Activated T-helper 1 cell treated with Interleukin-2 at 50 U/mL for 16 hours (primary cell): ENCODE measurements around the gene ELOVL1.

Experiments
- DNase-seq: peaks from one replicate; pipeline ENCODE4 v3.0.0-alpha.2; 2020; ENCODE audit warnings: low read depth

Gene ELOVL1

GRCh38 chr1:43354936-43355335, 12.9 kb downstream of the ELOVL1 start:
- DNase-seq, result no peak

- no peak for DNase-seq
Measured at GRCh38 chr1:43354471-43354870, 13.3 kb downstream of the ELOVL1 start.

- DNase-seq, result no peak
Measured at GRCh38 chr1:43352881-43353280, 14.9 kb downstream of the ELOVL1 start.

- no peak for DNase-seq
Measured at GRCh38 chr1:43352351-43352705, 15.5 kb downstream of the ELOVL1 start.

- DNase-seq, result no peak
Measured at GRCh38 chr1:43351421-43352350, 16.1 kb downstream of the ELOVL1 start.

GRCh38 chr1:43350976-43351375, 16.8 kb downstream of the ELOVL1 start:
- DNase-seq, result no peak

GRCh38 chr1:43349594-43350306, 18.1 kb downstream of the ELOVL1 start:
- no peak for DNase-seq

GRCh38 chr1:43348809-43349593, 18.8 kb downstream of the ELOVL1 start:
- DNase-seq, result peak; percentile 51

- no peak for DNase-seq
Measured at GRCh38 chr1:43348343-43348808, 19.4 kb downstream of the ELOVL1 start.

GRCh38 chr1:43346636-43347035, 21.2 kb downstream of the ELOVL1 start:
- no peak for DNase-seq

GRCh38 chr1:43345120-43345519, 22.7 kb downstream of the ELOVL1 start:
- DNase-seq, result no peak

- no peak for DNase-seq
Measured at GRCh38 chr1:43344267-43344850, 23.5 kb downstream of the ELOVL1 start.

GRCh38 chr1:43340559-43340958, 27.3 kb downstream of the ELOVL1 start:
- no peak for DNase-seq

GRCh38 chr1:43339584-43340232, 28.1 kb downstream of the ELOVL1 start:
- no peak for DNase-seq

- DNase-seq, result no peak
Measured at GRCh38 chr1:43338001-43338400, 29.8 kb downstream of the ELOVL1 start.

- no peak for DNase-seq
Measured at GRCh38 chr1:43337588-43337987, 30.2 kb downstream of the ELOVL1 start, which contains the start of gene MPL. Gene MPL, plus strand, starts transcription at chr1:43337818. Its CDS starts 31 bp downstream, at chr1:43337849.

- DNase-seq, result no peak
Measured at GRCh38 chr1:43334453-43335205, 33.2 kb downstream of the ELOVL1 start.

GRCh38 chr1:43331688-43332087, 36.1 kb downstream of the ELOVL1 start:
- no peak for DNase-seq

- no peak for DNase-seq
Measured at GRCh38 chr1:43329995-43330751, 37.6 kb downstream of the ELOVL1 start.
